Keratinocyte (primary cell): Measurements from ENCODE around the gene SCAPER.

Experiments
- EZH2 ChIP-seq: IDR thresholded peaks from one replicate; pipeline ENCODE4 v1.6.1; 2012; ENCODE audit warnings: inconsistent platforms, mild to moderate bottlenecking, low read length, moderate library complexity
- TF ChIP-seq, protein P1 (sequence below), 3 experiments: IDR thresholded peaks in 1 of 3; conservative IDR thresholded peaks in 1 of 3; optimal IDR thresholded peaks in 1 of 3; 2 replicates in 2 of 3; 3 replicates in 1 of 3; pipeline versions ENCODE3 to v1.5.1; 2011; ENCODE audit warnings: low read length in 3 of 3, mild to moderate bottlenecking in 3 of 3, moderate library complexity in 2 of 3, control low read depth in 1 of 3, inconsistent platforms in 1 of 3; ENCODE audit not compliant: insufficient read depth in 2 of 3; ENCODE audit errors: extremely low read depth in 1 of 3

DNA sequence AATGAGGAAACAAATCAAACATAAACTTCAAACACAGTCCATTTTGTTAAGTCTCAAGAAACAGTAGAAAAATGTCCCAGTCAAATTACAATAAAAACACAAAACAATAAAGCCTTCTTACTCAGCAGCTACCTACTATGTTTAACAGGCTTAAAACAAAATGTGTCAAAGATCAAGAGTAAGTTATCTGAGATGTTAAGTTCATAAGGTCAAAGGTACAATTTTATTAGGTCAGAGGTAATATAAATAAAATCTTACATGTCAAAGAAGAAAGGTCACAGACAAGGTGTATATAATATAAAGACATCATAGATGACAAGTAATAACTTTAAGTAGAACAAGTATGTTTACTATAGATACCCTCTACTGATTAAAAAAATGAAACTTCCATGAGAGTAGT is 208.3 kb downstream of the SCAPER start:
- TF ChIP-seq, protein P1, sequence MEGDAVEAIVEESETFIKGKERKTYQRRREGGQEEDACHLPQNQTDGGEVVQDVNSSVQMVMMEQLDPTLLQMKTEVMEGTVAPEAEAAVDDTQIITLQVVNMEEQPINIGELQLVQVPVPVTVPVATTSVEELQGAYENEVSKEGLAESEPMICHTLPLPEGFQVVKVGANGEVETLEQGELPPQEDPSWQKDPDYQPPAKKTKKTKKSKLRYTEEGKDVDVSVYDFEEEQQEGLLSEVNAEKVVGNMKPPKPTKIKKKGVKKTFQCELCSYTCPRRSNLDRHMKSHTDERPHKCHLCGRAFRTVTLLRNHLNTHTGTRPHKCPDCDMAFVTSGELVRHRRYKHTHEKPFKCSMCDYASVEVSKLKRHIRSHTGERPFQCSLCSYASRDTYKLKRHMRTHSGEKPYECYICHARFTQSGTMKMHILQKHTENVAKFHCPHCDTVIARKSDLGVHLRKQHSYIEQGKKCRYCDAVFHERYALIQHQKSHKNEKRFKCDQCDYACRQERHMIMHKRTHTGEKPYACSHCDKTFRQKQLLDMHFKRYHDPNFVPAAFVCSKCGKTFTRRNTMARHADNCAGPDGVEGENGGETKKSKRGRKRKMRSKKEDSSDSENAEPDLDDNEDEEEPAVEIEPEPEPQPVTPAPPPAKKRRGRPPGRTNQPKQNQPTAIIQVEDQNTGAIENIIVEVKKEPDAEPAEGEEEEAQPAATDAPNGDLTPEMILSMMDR (optimal IDR thresholded peaks at IDR 0.05 in 1 of 3, IDR thresholded peaks at IDR 0.05 in 1 of 3, conservative IDR thresholded peaks at IDR 0.05 in 1 of 3; ENCODE audit: extremely low read depth in 1 of 3, insufficient read depth in 2 of 3, low read length in 3 of 3) = no peak
- no peak for TF ChIP-seq EZH2
